ENCODE measurements around the gene KLF7.

The KLF7 gene

GRCh38 chr2:207150284-207150683 lies 15.5 kb downstream of the KLF7 start:
- Histone ChIP-seq H3K36me3 (replicated peaks; ENCODE audit: insufficient read depth, low read length) (no peaks in the 10 kb centered on the region), H3K79me2 (ENCODE audit: low read length) (peaks cover 39% of the 10 kb centered on the region), H3K9ac (ENCODE audit: low read length) (no peak overlapping the region), H3K27me3 (replicated peaks; ENCODE audit: insufficient read depth, low read length) (no peaks in the 10 kb centered on the region), H3K4me3 (ENCODE audit: low read length) (no peak overlapping the region), H3K27ac (ENCODE audit: low read length) (no peak overlapping the region), H2AFZ (ENCODE audit: low read length) (no peak overlapping the region), H3K9me2 (replicated peaks; ENCODE audit: insufficient read depth, low read length) (no peaks in the 10 kb centered on the region), H3F3A (ENCODE audit: insufficient read depth, low read length) (0 out of 2 replicates have a peak, but pooled peaks cover 3% of the 10 kb centered on the region), H4K20me1 (ENCODE audit: insufficient read depth, low read length) (no peaks in the 10 kb centered on the region), H3K4me1 (ENCODE audit: low read length) (peaks cover 30% of the 10 kb centered on the region), H3K4me2 (ENCODE audit: low read depth, low read length) (peak overlapping the region; percentile 46), H3K9me3 (replicated peaks; ENCODE audit: insufficient read depth, low read length) (no peaks in the 10 kb centered on the region)
- DNase-seq, result no peak
- TF ChIP-seq EZH2 (optimal IDR thresholded peaks at IDR 0.05; ENCODE audit: low read depth, low read length) (no peak), CTCF (IDR thresholded peaks at IDR 0.05; ENCODE audit: low read length) (no peak), EZH2phosphoT487 (IDR thresholded peaks at IDR 0.05; ENCODE audit: low read length) (no peak)

- peaks cover 8% of the 10 kb centered on the region for H3F3A ChIP-seq (ENCODE audit: insufficient read depth, low read length)
- H3K9ac ChIP-seq (ENCODE audit: low read length), result no peak overlapping the region
- no peaks in the 10 kb centered on the region for H4K20me1 ChIP-seq (ENCODE audit: insufficient read depth, low read length)
- peak overlapping the region; percentile 46 for H3K4me2 ChIP-seq (ENCODE audit: low read depth, low read length)
- no peak overlapping the region for H2AFZ ChIP-seq (ENCODE audit: low read length)
- no peaks in the 10 kb centered on the region for H3K9me2 ChIP-seq (replicated peaks; ENCODE audit: insufficient read depth, low read length)
- no peaks in the 10 kb centered on the region for H3K27me3 ChIP-seq (replicated peaks; ENCODE audit: insufficient read depth, low read length)
- H3K4me1 ChIP-seq (ENCODE audit: low read length), result peaks cover 37% of the 10 kb centered on the region
- peaks cover 35% of the 10 kb centered on the region for H3K79me2 ChIP-seq (ENCODE audit: low read length)
- H3K36me3 ChIP-seq (replicated peaks; ENCODE audit: insufficient read depth, low read length), result no peaks in the 10 kb centered on the region
- TF ChIP-seq EZH2phosphoT487 (IDR thresholded peaks at IDR 0.05; ENCODE audit: low read length) (no peak), CTCF (IDR thresholded peaks at IDR 0.05; ENCODE audit: low read length) (no peak), EZH2 (optimal IDR thresholded peaks at IDR 0.05; ENCODE audit: low read depth, low read length) (no peak)
- DNase-seq, result peak; percentile 53
- no peak overlapping the region for H3K4me3 ChIP-seq (ENCODE audit: low read length)
- peak overlapping the region; percentile 1; the same call in 1 of the 2 replicates for H3K27ac ChIP-seq (ENCODE audit: low read length)
- H3K9me3 ChIP-seq (replicated peaks; ENCODE audit: insufficient read depth, low read length), result no peaks in the 10 kb centered on the region
These were observed 16.2 kb downstream of the KLF7 start for GRCh38 chr2:207149249-207150213.

GRCh38 chr2:207148020-207148419 lies 17.7 kb downstream of the KLF7 start:
- Histone ChIP-seq H3K4me3 (ENCODE audit: low read length) (no peak overlapping the region), H4K20me1 (ENCODE audit: insufficient read depth, low read length) (no peaks in the 10 kb centered on the region), H3K79me2 (ENCODE audit: low read length) (peaks cover 24% of the 10 kb centered on the region), H3F3A (ENCODE audit: insufficient read depth, low read length) (peaks cover 23% of the 10 kb centered on the region), H3K27ac (ENCODE audit: low read length) (no peak overlapping the region), H2AFZ (ENCODE audit: low read length) (no peak overlapping the region), H3K9ac (ENCODE audit: low read length) (no peak overlapping the region), H3K9me2 (replicated peaks; ENCODE audit: insufficient read depth, low read length) (no peaks in the 10 kb centered on the region), H3K4me1 (ENCODE audit: low read length) (peaks cover 43% of the 10 kb centered on the region), H3K36me3 (replicated peaks; ENCODE audit: insufficient read depth, low read length) (no peaks in the 10 kb centered on the region), H3K4me2 (ENCODE audit: low read depth, low read length) (no peak overlapping the region), H3K27me3 (replicated peaks; ENCODE audit: insufficient read depth, low read length) (no peaks in the 10 kb centered on the region), H3K9me3 (replicated peaks; ENCODE audit: insufficient read depth, low read length) (no peaks in the 10 kb centered on the region)
- no peak for DNase-seq
- TF ChIP-seq EZH2 (optimal IDR thresholded peaks at IDR 0.05; ENCODE audit: low read depth, low read length) (no peak), CTCF (IDR thresholded peaks at IDR 0.05; ENCODE audit: low read length) (no peak), EZH2phosphoT487 (IDR thresholded peaks at IDR 0.05; ENCODE audit: low read length) (no peak)

All from MM.1S (cell line).